HG03378 (cell line): ENCODE data around the gene PRKN.
"Not testable (repeated sequence)": the region's sequence is repeated elsewhere in the genome, so short reads cannot be mapped to it uniquely, and the experiment has no call there.

ENCODE experiments used
- ATAC-seq: cut with Tn5 transposase; IDR thresholded peaks from one replicate; pipeline ENCODE4 v1.9.1; 2021; ENCODE audit warnings: mild to moderate bottlenecking, moderate library complexity; ENCODE audit not compliant: unreplicated experiment

PRKN gene

DNA sequence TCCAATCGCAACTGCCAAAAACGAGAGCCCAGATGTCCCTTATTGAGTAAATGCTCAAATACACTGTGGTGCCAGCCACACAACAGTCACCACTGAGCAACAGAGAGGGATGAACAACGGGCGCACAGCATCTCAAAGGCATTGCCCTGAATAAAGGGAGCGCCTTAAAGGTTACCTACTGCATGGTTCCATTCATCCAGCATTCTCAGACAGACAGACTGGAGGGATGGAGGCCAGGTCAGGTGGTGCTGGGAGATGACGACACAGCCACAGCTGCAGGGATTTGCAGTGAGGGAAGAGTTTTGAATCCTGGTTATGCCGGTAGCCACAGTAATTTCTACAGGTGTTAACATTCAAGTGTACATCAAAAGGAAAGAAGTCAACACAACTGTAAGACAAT is 838.2 kb downstream of the PRKN start:
- ATAC-seq, result no peak

DNA sequence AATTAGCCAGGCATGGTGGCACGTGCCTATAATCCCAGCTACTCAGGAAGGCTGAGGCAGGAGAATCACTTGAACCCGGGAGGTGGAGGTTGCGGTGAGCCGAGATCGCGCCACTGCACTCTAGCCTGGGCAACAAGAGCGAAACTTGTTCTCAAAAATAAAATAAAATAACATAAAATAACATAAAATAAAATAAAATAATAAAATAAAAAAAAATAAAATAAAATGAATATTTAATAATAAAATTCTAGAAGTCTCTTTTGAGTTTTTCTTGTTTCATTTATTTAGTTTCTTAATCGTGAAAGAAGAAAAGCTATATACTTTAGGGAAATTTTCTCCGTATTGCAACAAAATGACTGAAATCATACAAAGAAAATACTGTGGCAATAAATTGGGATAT is 841.0 kb downstream of the PRKN start:
- not testable (repeated sequence) for ATAC-seq

DNA sequence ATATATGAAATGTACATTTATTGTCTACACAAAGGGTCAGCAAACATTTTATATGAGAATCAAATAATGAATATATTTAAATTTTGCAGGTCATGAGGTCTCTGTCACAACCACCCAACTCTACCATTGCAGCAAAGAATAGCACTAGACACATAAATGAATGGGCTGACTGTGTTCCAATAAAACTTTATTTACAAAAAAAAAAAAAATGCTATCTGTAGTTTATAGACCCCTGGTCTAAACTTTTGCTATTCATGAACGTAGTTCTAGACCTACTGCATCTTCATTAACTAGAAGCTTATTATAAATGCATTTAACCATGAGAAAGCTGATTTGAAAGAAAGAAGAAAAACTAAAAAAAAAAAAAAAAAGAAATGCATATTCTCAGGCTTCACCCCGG is 842.8 kb downstream of the PRKN start:
- ATAC-seq, result no peak

DNA sequence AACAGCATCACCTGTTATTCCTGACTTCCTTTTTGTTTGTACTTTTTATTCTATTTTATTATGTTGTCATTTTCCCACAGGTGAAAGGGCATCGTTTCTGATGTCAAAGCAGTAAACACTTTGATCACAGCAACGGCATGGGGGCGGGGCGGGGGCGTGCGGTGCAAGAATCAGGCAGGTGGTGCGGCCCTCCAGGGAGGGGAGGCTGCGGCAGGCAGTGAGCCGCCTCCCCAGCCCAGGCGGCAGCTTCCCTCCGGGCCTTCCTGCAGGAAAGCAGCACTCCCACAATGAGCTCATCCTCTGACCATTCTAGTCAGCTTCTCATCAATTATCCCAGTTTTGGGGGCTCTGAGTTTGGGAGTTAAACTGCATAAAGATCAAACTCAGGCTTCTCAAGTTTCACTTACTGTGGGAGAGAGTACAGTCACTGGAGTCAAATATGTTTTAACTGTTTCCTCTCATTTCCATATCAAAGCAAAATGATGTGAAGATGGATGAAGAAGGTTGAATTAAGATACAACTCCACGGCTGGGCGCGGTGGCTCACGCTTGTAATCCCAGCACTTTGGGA is 845.3 kb downstream of the PRKN start:
- no peak for ATAC-seq

DNA sequence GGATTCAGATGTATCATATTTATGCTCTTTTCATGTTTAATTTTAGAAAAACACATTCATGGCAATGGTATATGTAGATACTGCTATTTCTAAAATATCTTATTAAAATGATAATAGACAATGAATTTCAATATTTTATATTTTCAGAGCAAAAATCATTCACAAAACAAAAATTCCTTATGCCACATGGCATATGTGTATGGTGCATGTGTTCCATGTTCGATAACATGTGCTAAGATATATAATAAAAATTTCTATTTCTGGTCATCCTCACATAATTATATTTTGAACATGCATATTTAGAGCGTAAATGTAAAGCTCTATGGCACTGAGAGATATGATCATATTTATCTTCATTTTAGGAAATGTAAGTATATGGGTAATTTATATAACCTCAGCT is 847.5 kb downstream of the PRKN start:
- no peak for ATAC-seq

DNA sequence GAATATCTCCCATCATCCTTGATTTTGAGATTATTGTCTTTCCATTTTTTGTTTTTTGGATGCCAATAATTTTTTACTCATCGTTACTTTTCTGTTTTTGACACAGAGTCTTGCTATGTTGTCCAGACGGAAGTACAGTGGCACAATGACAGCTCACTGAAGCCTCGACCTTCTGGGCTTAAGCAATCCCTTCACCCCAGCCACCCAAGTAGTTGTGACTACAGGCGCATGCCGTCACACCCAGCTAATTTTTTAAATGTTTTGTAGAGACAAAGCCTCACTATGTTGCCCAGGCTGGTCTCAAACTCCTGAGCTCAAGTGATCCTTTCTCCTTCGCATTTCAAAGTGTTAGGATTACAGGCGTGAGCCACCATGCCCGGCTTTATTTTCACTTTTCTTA is 851.3 kb downstream of the PRKN start:
- no peak for ATAC-seq

DNA sequence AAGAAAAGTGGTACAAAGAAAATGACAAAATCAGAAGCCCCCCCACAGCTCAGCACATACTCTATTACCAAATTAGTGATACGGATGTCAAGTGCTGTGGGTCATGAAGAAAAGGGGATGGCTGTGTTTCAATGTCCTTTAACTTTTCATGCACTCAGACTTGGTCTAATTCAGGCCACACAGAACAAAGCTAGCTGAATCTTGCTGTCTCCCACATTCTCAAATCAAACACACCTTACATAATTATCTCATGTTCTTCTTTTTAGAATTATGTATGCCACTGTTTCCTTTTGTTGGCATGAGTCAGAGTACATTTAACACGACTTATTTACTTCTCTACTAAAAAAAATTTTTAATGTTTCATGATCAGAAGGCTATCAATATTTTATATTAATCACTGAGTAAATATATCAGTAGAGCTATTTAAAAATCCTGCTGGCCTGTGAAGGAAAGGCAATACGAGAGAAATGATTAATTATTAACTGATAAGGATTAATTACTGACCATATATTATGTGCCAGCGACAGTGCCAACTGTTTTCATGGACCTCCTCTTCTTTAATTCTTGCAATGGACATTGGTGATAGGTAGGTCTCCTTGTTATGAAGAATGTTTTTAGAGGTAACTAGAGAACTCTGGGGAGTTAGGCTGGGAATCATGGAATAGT is 857.2 kb downstream of the PRKN start:
- no peak for ATAC-seq

DNA sequence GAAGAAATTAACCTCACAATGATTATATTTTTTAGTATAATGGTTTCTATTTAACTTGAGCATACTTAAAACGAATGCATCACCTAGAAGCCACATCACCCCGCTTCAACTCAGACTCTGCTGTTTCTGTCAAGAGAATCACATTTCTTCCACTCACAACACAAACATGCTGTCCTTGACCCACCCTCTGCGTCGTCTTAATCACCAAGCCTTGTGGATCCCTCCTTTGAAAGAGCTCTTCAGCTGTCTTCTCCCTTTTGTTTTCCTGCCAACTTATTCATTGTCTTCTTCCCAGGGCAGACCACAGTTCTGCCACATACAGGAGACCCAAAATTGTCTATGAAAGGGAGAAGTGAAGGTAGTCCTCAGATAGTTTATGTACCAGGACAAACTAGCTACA is 858.1 kb downstream of the PRKN start:
- ATAC-seq, result no peak

DNA sequence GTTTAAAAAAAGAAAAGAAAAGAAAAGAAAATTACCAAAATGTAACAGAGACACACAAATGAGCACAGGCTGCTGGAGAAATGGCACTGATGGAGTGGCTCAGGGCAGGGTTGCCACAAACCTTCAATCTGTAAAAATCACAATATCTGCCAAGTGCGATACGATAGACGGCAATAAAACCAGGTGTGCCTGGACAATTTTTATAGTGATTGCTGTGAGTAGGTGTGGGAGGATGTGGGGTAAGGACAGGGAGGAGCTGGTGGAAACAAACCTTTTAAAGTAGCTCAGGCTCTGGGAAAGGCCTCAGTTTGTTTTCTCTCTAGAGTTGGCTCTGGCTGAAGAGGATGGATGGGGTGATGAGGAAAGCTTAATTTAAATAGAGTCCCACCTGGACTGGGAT is 861.0 kb downstream of the PRKN start:
- ATAC-seq, result no peak

DNA sequence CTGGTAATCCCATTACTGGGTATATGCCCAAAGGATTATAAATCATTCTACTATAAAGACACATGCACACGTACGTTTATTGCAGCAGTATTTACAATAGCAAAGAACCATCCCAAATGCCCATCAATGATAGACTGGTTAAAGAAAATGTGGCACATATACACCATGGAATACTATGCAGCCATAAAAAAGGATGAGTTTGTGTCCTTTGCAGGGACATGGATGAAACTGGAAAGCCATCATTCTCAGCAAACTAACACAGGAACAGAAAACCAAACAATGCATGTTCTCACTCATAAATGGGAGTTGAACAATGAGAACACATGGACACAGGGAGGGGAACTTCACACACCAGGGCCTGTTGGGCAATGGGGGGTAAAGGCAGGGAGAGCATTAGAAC is 866.5 kb downstream of the PRKN start:
- ATAC-seq, result not testable (repeated sequence)

DNA sequence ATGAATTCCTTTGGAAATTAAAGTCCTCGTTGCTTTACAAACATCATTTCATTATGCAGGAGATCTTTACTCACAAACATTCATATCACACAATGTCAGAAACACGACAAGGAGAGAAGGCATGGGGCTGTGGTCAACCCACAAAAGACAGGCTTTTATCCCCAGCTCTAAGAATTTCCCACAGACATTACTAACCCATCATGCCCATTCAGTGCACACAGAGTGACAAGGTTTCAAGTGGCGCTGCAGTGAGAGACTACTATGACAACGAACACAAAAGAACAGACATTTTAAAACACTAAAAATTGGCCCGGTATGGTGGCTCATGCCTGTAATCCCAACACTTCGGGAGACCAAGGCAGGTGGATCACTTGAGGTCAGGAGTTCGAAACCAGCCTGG is 873.9 kb downstream of the PRKN start:
- no peak for ATAC-seq

DNA sequence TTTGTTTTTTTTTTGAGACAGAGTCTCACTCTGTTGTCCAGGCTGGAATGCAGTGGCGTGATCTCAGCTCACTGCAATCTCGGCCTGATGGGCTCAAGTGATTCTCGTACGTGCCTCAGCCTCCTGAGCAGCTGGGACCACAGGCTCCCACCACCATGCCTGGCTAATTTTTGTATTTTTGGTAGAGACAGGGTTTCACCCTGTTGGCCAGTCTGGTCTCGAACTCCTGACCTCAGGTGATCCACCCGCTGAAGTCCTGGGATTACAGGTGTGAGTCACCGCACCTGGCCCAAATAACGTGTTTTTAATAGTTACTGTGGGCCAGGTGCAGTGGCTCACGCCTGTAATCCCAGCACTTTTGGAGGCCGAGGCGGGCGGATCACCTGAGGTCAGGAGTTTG is 876.1 kb downstream of the PRKN start:
- not testable (repeated sequence) for ATAC-seq

DNA sequence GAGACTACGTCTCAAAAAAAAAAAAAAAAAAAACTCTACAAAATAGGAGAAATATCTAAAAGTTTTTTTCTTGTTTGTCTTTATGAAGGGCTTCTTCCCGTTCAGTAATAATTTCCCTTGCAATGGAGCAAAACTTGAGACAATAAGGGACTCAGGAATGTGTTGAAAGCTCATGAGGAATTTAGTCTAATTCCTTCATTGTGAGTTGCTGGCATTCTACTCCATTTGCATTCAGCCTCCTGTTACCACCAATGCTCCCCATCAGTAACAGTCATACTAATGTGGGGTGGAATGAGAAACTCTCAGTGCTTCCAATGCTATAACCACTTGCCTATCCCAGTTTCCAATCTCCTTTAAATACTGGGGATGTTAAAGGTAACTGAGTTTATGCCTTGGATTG is 877.0 kb downstream of the PRKN start:
- ATAC-seq, result no peak

DNA sequence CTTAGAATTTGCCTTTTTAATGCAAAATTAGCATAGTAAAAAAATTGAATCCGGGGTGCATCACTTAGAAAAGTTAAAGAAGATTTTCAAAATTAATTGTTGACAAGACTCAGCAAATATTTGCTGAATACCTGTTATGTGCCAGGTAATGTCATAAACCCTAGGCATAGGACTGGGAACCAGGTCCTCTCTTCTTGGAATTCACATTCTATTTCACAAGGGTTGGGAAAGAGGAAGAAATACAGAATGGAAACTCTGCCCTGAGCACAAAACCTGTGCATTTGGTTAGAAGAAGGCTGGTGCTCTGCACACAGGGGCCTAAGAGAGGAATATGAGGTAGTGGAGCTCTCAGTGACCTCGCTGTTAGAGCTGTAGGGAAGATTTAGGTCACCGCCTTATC is 879.9 kb downstream of the PRKN start:
- ATAC-seq, result no peak

DNA sequence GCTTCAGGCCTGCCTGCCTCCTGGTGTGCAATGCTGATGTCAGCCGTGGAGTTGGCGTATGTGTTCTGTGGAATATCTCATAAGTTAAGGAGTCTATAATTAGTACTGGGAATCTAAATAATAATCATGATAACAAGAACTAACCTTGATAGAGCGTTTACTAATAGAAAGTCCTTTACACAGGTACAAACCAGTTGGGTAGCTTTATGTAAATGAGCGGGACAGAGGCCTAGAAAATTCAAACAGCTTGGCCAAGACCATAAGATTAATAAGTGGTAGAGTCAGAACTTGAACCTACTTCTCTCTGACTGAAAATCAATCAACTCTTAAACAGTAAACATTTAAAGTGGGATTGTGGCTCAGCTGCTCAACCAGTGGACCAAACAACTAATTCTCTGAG is 882.8 kb downstream of the PRKN start:
- no peak for ATAC-seq

DNA sequence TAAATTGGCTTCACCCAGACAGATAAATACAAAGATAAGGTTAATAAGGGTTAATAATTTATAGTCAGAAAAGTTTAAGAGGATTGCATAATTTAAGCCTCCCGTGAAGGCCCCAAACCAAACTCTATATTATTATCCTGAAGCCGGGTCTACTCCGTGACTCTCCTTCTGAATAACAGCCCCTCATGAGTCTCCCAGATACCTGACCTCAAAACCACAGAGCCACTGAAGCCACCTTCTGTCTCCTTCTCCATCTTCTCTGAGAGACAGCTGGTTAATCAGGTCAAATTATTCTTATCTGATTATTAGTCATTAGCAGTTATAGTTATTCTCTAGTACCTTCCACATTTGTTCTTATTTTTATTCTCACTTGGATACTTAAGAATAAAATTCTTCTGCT is 884.5 kb downstream of the PRKN start:
- ATAC-seq, result no peak

DNA sequence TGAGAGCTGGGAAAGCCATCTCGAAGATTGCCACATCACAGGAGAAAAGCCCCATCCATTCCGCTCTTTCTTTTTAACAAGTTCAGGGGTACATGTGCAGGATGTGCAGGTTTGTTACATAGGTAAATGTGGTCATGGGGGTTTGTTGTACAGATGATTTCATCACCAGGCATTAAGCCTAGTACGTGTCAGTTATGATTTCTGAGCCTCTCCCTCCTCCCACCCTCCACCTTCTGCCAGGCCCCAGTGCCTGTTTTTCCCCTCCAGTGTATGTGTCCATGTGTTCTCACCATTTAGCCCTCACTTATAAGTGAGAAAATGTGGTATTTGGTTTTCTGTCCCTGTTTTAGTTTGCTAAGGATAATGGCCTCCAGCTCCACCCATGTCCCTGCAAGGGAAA is 887.2 kb downstream of the PRKN start:
- no peak for ATAC-seq

DNA sequence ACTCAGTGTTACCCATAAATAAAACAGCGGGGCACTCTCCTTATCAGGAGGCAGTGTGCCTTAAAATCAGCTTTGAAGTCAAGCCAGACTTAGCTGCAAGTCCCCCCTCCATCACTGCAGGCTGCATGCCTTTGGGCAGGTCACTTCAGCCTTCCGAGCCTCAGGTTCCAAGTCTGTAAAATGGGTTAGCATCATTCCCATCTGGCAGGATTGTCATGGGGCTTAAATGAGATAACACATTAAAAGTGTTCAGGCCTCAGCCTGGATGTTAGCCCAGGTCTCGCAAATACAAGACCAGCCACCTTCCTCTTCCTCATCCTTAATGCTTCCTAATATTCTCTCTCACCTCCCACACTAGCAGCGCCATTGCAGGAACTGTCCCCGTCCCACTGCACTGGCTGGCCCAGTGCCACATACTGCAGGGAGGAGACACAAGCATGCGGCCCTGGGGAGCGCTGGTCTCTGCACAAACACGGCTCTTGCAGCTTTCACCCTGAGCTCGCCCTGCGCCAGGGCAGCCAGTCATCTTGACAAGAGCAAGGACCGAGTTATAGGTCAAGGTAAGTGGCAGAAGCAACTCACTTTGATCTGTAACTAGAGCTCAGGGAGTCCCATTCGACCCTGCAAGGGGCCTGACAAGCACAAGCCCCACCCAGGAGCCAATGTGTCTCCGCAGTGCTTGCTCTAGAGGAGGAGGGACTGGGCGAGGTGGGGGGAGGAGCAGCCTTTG is 889.1 kb downstream of the PRKN start:
- no peak for ATAC-seq

DNA sequence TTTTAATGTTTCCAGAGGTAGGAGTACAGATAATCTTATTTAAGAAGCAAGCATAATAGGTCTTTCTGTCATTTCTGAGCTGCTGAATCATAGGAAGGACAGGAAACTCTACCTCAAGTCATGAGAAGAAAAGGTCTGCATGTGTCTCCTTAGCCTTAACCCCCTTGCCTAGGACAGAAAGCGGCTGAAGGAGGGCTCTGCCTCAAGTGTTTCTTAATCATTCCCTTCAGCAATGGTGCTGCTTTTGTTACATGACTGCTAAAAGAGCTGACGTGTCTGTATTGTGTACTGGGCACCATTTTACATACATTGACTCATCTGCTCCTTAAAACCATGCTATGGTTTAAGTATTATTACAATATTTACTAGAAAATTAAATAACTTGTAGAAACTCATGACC is 889.7 kb downstream of the PRKN start:
- ATAC-seq, result no peak

DNA sequence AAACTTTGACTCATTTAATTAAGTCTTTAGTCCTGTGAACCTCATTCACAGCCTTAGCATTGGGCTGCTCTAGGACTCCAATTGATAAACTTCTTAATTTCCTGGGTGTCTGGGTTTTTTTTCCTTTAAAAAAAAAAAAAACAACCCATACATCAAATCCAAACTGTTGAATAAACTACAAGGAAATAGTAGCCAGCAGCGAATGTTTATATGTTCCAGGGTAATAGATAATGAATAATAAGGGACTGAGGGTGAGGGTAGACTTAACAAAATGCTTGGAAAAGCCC is 890.2 kb downstream of the PRKN start:
- no peak for ATAC-seq

DNA sequence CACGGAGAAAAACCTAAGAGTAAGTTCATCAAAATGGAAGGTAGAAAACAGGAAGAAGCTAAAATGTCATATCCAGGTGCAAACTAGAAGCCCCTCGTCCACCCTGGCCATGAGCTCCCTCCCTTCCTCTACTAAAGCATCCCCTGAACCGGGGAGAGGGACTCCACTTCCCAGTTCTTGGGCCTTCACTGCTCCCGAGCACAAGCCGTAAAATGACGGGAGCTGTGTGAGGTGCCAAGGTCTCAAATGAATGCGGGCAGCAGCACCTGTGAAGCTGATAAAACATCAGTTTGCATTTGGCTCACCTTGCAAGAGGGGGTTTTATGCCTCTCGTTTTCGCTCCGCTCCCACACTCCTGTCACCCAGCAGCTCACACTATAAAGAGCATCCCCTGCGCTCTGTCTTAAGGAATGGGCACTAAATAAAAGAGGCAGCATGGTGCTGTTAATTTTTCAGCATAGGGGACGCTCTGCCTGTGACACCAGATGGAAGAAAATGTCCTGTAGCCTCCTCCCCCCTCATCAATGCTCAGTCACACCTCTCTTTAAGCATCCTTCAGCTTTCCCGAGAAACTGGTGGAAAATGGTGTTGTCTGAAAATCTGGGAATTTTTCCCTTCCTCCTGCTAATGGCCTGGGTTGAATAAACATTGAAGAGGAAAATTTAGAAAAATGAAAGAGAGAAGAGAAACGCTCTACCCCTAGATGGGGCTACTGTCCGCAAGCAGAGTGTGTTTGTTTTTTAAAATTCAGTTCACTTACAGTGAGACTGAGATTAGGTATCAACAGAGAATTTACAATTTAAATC is 890.7 kb downstream of the PRKN start:
- no peak for ATAC-seq
